Panc1 (cell line): Measurements from ENCODE around the gene DENND5B.

Experiments
- CTCF ChIP-seq: fragments of 450-650 bp; IDR thresholded peaks from 2 replicates; pipeline ENCODE4 v1.5.1; 2017; ENCODE audit warnings: mild to moderate bottlenecking
- POLR2AphosphoS5 ChIP-seq: IDR thresholded peaks from 2 replicates; pipeline ENCODE4 v1.6.1; 2012; ENCODE audit warnings: mild to moderate bottlenecking, low read depth, low read length, moderate library complexity
- TCF7L2 ChIP-seq: IDR thresholded peaks from 2 replicates; pipeline ENCODE4 v1.6.1; 2011; ENCODE audit warnings: mild to moderate bottlenecking, low read depth, low read length, inconsistent platforms
- TF ChIP-seq, protein P1 (sequence below), 2 experiments: IDR thresholded peaks; 2 replicates each; pipeline ENCODE4 v1.6.1; 2011 to 2012; ENCODE audit warnings: low read depth in 2 of 2, control low read depth in 1 of 2, low read length in 1 of 2, mild to moderate bottlenecking in 1 of 2, moderate library complexity in 1 of 2; ENCODE audit not compliant: insufficient read depth in 1 of 2

GRCh38 chr12:31387466-31387865, 203.5 kb downstream of the DENND5B start:
- TF ChIP-seq CTCF (no peak), POLR2AphosphoS5 (no peak), TCF7L2 (no peak)
- TF ChIP-seq, protein P1, sequence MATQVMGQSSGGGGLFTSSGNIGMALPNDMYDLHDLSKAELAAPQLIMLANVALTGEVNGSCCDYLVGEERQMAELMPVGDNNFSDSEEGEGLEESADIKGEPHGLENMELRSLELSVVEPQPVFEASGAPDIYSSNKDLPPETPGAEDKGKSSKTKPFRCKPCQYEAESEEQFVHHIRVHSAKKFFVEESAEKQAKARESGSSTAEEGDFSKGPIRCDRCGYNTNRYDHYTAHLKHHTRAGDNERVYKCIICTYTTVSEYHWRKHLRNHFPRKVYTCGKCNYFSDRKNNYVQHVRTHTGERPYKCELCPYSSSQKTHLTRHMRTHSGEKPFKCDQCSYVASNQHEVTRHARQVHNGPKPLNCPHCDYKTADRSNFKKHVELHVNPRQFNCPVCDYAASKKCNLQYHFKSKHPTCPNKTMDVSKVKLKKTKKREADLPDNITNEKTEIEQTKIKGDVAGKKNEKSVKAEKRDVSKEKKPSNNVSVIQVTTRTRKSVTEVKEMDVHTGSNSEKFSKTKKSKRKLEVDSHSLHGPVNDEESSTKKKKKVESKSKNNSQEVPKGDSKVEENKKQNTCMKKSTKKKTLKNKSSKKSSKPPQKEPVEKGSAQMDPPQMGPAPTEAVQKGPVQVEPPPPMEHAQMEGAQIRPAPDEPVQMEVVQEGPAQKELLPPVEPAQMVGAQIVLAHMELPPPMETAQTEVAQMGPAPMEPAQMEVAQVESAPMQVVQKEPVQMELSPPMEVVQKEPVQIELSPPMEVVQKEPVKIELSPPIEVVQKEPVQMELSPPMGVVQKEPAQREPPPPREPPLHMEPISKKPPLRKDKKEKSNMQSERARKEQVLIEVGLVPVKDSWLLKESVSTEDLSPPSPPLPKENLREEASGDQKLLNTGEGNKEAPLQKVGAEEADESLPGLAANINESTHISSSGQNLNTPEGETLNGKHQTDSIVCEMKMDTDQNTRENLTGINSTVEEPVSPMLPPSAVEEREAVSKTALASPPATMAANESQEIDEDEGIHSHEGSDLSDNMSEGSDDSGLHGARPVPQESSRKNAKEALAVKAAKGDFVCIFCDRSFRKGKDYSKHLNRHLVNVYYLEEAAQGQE (IDR thresholded peaks at IDR 0.05; ENCODE audit: insufficient read depth in 1 of 2, low read depth in 2 of 2, low read length in 1 of 2) = no peak
